HEK293 (cell line): ENCODE results near the gene CBX1.

Source experiments
- CTCF ChIA-PET: fragments of 350-600 bp; formaldehyde crosslinking; extraction: SDS; loops from one replicate; lab custom pipeline; 2021; ENCODE audit warnings: antibody characterized with exemption; lab: Yijun Ruan, JAX
- POLR2A ChIA-PET: fragments of 300-600 bp; formaldehyde crosslinking; extraction: SDS; loops from one replicate; lab custom pipeline; 2020; ENCODE audit warnings: antibody characterized with exemption, inconsistent platforms; lab: Yijun Ruan, JAX
- H3K27ac ChIP-seq: fragments of 200-500 bp; sonication (Bioruptor generic); 2 replicates; pipeline ENCODE4 v1.5.1; 2014; ENCODE audit warnings: low read depth, low read length, control low read depth, inconsistent platforms; ENCODE audit errors: extremely low read depth
- H3K36me3 ChIP-seq, 2 experiments: fragments of 200-500 bp in 1 of 2; sonication (Bioruptor generic) in 1 of 2; 1 replicate in 1 of 2; 2 replicates in 1 of 2; pipeline ENCODE4 v1.5.1; 2014 to 2017; ENCODE audit warnings: inconsistent platforms in 2 of 2, low read length in 2 of 2; ENCODE audit not compliant: control insufficient read depth in 2 of 2, insufficient read depth in 1 of 2
- H3K4me1 ChIP-seq: fragments of 200-500 bp; sonication (Bioruptor generic); 2 replicates; pipeline ENCODE4 v1.5.1; 2014; ENCODE audit warnings: mild to moderate bottlenecking, low read length, inconsistent platforms; ENCODE audit not compliant: control insufficient read depth, insufficient read depth
- H3K4me3 ChIP-seq: 2 replicates; pipeline ENCODE4 v1.5.1; 2011; ENCODE audit warnings: low read depth, mild to moderate bottlenecking, control low read depth, low read length, moderate library complexity
- H3K9me3 ChIP-seq: fragments of 200-500 bp; sonication (Bioruptor generic); 2 replicates; pipeline ENCODE4 v1.5.1; 2014; ENCODE audit warnings: low read depth, low read length, inconsistent platforms; ENCODE audit not compliant: control insufficient read depth, insufficient read depth
- FEZF1 ChIP-seq: fragments of 450-650 bp; formaldehyde crosslinking; IDR thresholded peaks from 2 replicates; pipeline ENCODE4 v1.5.1; 2016; ENCODE audit warnings: missing biosample characterization, missing genetic modification characterization
- INSM2 ChIP-seq: fragments of 450-650 bp; formaldehyde crosslinking; IDR thresholded peaks from 2 replicates; pipeline ENCODE4 v1.5.1; 2016; ENCODE audit warnings: missing biosample characterization, missing genetic modification characterization
- KLF7 ChIP-seq: fragments of 450-650 bp; formaldehyde crosslinking; IDR thresholded peaks from 2 replicates; pipeline ENCODE4 v1.5.1; 2016; ENCODE audit warnings: missing biosample characterization, missing genetic modification characterization, borderline replicate concordance
- PATZ1 ChIP-seq: fragments of 450-650 bp; formaldehyde crosslinking; IDR thresholded peaks from 2 replicates; pipeline ENCODE4 v1.5.1; 2016; ENCODE audit warnings: missing biosample characterization, missing genetic modification characterization
- PRDM10 ChIP-seq: fragments of 450-650 bp; formaldehyde crosslinking; IDR thresholded peaks from 2 replicates; pipeline ENCODE4 v1.5.1; 2016; ENCODE audit warnings: missing biosample characterization, missing genetic modification characterization
- SCRT2 ChIP-seq: fragments of 450-650 bp; formaldehyde crosslinking; IDR thresholded peaks from 2 replicates; pipeline ENCODE4 v1.5.1; 2016; ENCODE audit warnings: missing biosample characterization, missing genetic modification characterization
- WT1 ChIP-seq: fragments of 450-650 bp; formaldehyde crosslinking; IDR thresholded peaks from 2 replicates; pipeline ENCODE4 v1.5.1; 2016; ENCODE audit warnings: missing biosample characterization, missing genetic modification characterization
- ZBTB11 ChIP-seq: fragments of 450-650 bp; formaldehyde crosslinking; conservative IDR thresholded peaks from 2 replicates; pipeline ENCODE4 v1.5.1; 2016; ENCODE audit warnings: low read depth, missing biosample characterization, missing genetic modification characterization
- ZBTB17 ChIP-seq: fragments of 450-650 bp; formaldehyde crosslinking; IDR thresholded peaks from 2 replicates; pipeline ENCODE4 v1.5.1; 2016; ENCODE audit warnings: missing biosample characterization, missing genetic modification characterization
- ZBTB8A ChIP-seq: fragments of 450-650 bp; formaldehyde crosslinking; IDR thresholded peaks from 2 replicates; pipeline ENCODE4 v1.5.1; 2016; ENCODE audit warnings: missing biosample characterization, missing genetic modification characterization
- ZNF121 ChIP-seq: fragments of 450-650 bp; formaldehyde crosslinking; IDR thresholded peaks from 2 replicates; pipeline ENCODE4 v1.5.1; 2016; ENCODE audit warnings: missing biosample characterization, missing genetic modification characterization
- ZNF146 ChIP-seq: fragments of 450-650 bp; formaldehyde crosslinking; IDR thresholded peaks from 2 replicates; pipeline ENCODE4 v1.5.1; 2016; ENCODE audit warnings: missing biosample characterization, missing genetic modification characterization
- ZNF174 ChIP-seq: fragments of 450-650 bp; formaldehyde crosslinking; IDR thresholded peaks from 2 replicates; pipeline ENCODE4 v1.5.0; 2017; ENCODE audit warnings: missing biosample characterization, mild to moderate bottlenecking, missing genetic modification characterization
- ZNF341 ChIP-seq: fragments of 450-650 bp; formaldehyde crosslinking; IDR thresholded peaks from 2 replicates; pipeline ENCODE4; 2016; ENCODE audit warnings: low read depth, missing biosample characterization, missing genetic modification characterization
- ZNF501 ChIP-seq: fragments of 450-650 bp; formaldehyde crosslinking; IDR thresholded peaks from 2 replicates; pipeline ENCODE4 v1.5.1; 2016; ENCODE audit warnings: missing biosample characterization, missing genetic modification characterization
- ZNF585B ChIP-seq: fragments of 450-650 bp; formaldehyde crosslinking; IDR thresholded peaks from 2 replicates; pipeline ENCODE4 v1.5.1; 2016; ENCODE audit warnings: missing biosample characterization, missing genetic modification characterization
- ZNF629 ChIP-seq: fragments of 450-650 bp; formaldehyde crosslinking; IDR thresholded peaks from 2 replicates; pipeline ENCODE4 v1.5.1; 2017; ENCODE audit warnings: missing biosample characterization, missing genetic modification characterization
- ZNF692 ChIP-seq: fragments of 450-650 bp; formaldehyde crosslinking; IDR thresholded peaks from 2 replicates; pipeline ENCODE4 v1.5.1; 2016; ENCODE audit warnings: missing biosample characterization, missing genetic modification characterization
- ZSCAN16 ChIP-seq: fragments of 450-650 bp; formaldehyde crosslinking; IDR thresholded peaks from 2 replicates; pipeline ENCODE4 v1.5.1; 2016; ENCODE audit warnings: missing biosample characterization, missing genetic modification characterization
- ZSCAN5A ChIP-seq: fragments of 450-650 bp; formaldehyde crosslinking; IDR thresholded peaks from 2 replicates; pipeline ENCODE4 v1.5.1; 2016; ENCODE audit warnings: missing biosample characterization, missing genetic modification characterization

CBX1 gene

GRCh38 chr17:48101012-48101720, at the start of gene CBX1:
TSS of gene CBX1 (minus strand) at chr17:48101478. CDS start at chr17:48077004, 24,474 bp downstream.
- Histone ChIP-seq H3K27ac (peak within 1 kb of the TSS; percentile 97), H3K9me3 (no peaks in the 10 kb centered on the region), H3K36me3 (peaks cover 0 to 3% of the 10 kb centered on the region in 2 experiments; a peak in 1 of 3 replicates), H3K4me3 (peak within 1 kb of the TSS; percentile 85), H3K4me1 (peaks cover 4% of the 10 kb centered on the region; the same call in 1 of the 2 replicates)
- POLR2A ChIA-PET = interaction anchor here (0.5 to 2.2 kb wide), 20 partner anchors 8 to 238 kb away, joined by 3 to 11 read pairs (median 4); partner anchors contain the start of genes CDK5RAP3 and NFE2L1
- CTCF ChIA-PET = interaction anchor here (0.6 to 2.3 kb wide), 6 partner anchors 11 to 123 kb away, joined by 3 to 10 read pairs (median 6); no protein-coding TSS in a partner anchor
- TF ChIP-seq ZNF585B (tag by site-specific recombination) = no peak
- TF ChIP-seq ZSCAN5A (tag by site-specific recombination) = no peak
- peak; percentile 53; the same call in 1 of the 2 replicates for TF ChIP-seq INSM2 (tag by site-specific recombination)
- TF ChIP-seq ZNF146 (tag by site-specific recombination) = no peak
- peak; percentile 76; the same call in 1 of the 2 replicates for TF ChIP-seq ZNF121 (tag by site-specific recombination)
- TF ChIP-seq PRDM10 = peak; percentile 53
- peak; percentile 39 for TF ChIP-seq ZNF692 (tag by site-specific recombination)
- peak; percentile 90 for TF ChIP-seq PATZ1 (tag by site-specific recombination)
- peak; percentile 17; the same call in 1 of the 2 replicates for TF ChIP-seq ZNF629 (tag by site-specific recombination)
- peak; percentile 93 for TF ChIP-seq ZNF501 (tag by site-specific recombination)
- TF ChIP-seq ZSCAN16 (tag by site-specific recombination) = 0 out of 2 replicates have a peak, but pooled peaks have one; percentile 64
- TF ChIP-seq ZNF174 (tag by site-specific recombination) = no peak
- TF ChIP-seq ZNF341 (tag by site-specific recombination) = peak; percentile 30; the same call in 1 of the 2 replicates
- TF ChIP-seq ZBTB8A = peak; percentile 78
- TF ChIP-seq WT1 (tag by site-specific recombination) = 0 out of 2 replicates have a peak, but pooled peaks have one; percentile 2
- TF ChIP-seq FEZF1 (tag by site-specific recombination) = peak; percentile 92
- TF ChIP-seq ZBTB11 (tag by site-specific recombination) = peak; percentile 54
- no peak for TF ChIP-seq SCRT2 (tag by site-specific recombination)
- TF ChIP-seq KLF7 = peak; percentile 33
- peak; percentile 73 for TF ChIP-seq ZBTB17 (tag by site-specific recombination)
